ENCODE measurements around the gene TMEM37.

TMEM37 gene

GRCh38 chr2:119472749-119473148 lies 41.1 kb downstream of the TMEM37 start:
- Histone ChIP-seq H3K27me3 (ENCODE audit: control insufficient read depth, insufficient read depth, low read length) (no peaks in the 10 kb centered on the region), H3K27ac (ENCODE audit: low read length) (no peak overlapping the region), H3K4me1 (ENCODE audit: control insufficient read depth, insufficient read depth, low read length) (0 out of 2 replicates have a peak, but pooled peaks cover 1% of the 10 kb centered on the region), H3K9me3 (ENCODE audit: control insufficient read depth, insufficient read depth, low read length) (no peaks in the 10 kb centered on the region), H3K36me3 (ENCODE audit: control insufficient read depth, insufficient read depth, low read length) (no peaks in the 10 kb centered on the region), H3K4me3 (ENCODE audit: low read length) (no peak overlapping the region)
- no peak for DNase-seq (ENCODE audit: low read depth, low spot score)
- WGBS (ENCODE audit: insufficient coverage, insufficient read length): no CpG with 5 or more reads among the region's 8 CpGs

- Histone ChIP-seq H3K4me3 (ENCODE audit: low read length) (no peak overlapping the region), H3K9me3 (ENCODE audit: control insufficient read depth, insufficient read depth, low read length) (no peaks in the 10 kb centered on the region), H3K27ac (ENCODE audit: low read length) (no peak overlapping the region), H3K27me3 (ENCODE audit: control insufficient read depth, insufficient read depth, low read length) (no peaks in the 10 kb centered on the region), H3K36me3 (ENCODE audit: control insufficient read depth, insufficient read depth, low read length) (no peaks in the 10 kb centered on the region), H3K4me1 (ENCODE audit: control insufficient read depth, insufficient read depth, low read length) (0 out of 2 replicates have a peak, but pooled peaks cover 1% of the 10 kb centered on the region)
- no peak for DNase-seq (ENCODE audit: low read depth, low spot score)
- no CpG with 5 or more reads among the region's 16 CpGs for WGBS (ENCODE audit: insufficient coverage, insufficient read length)
Measured at GRCh38 chr2:119473621-119474370, 42.1 kb downstream of the TMEM37 start.

DNA sequence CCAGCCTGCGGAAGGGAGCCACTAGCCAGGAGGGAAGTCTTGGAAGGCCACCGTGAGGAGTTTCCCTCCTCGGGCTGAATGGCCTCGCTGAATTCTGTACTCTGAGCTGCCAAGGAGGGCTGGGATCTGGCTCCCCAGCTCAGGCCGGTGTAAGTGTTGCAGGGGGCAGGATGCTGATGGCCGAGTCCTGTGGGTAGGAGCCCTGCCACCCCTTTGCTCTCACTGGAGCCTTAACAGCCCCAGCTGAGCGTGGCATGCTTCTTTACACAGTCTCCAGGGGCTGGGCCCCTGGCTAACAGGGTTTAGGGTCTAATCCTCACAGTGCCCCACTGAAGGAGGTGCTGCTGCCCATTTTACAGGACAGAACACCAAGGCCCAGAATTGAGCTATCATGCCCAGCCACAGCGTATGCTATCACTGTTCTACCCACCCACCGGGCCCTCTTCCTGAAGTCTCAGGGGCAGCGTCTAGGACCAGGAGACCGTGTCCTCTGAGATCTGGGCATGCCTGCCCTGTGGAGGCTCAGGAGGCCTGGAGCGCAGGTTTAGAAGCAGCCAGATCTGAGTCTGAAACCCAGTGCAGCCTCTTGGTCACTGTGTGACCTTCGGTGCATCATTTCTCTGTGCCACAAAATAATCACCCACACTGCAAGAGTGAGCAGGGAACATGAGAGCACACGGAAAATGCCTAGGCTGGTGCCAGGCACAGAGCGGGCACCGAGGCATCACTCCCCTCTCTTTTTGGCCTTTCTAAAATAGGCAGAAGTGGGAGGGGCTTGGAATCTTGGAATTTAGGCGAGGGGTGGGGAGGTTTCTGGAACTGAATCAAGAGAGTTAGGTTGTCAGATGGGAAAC lies 42.9 kb downstream of the TMEM37 start:
- Histone ChIP-seq H3K9me3 (ENCODE audit: control insufficient read depth, insufficient read depth, low read length) (no peaks in the 10 kb centered on the region), H3K36me3 (ENCODE audit: control insufficient read depth, insufficient read depth, low read length) (no peaks in the 10 kb centered on the region), H3K4me1 (ENCODE audit: control insufficient read depth, insufficient read depth, low read length) (0 out of 2 replicates have a peak, but pooled peaks cover 1% of the 10 kb centered on the region), H3K27ac (ENCODE audit: low read length) (no peak overlapping the region), H3K27me3 (ENCODE audit: control insufficient read depth, insufficient read depth, low read length) (no peaks in the 10 kb centered on the region), H3K4me3 (ENCODE audit: low read length) (no peak overlapping the region)
- no CpG with 5 or more reads among the region's 17 CpGs for WGBS (ENCODE audit: insufficient coverage, insufficient read length)
- DNase-seq (ENCODE audit: low read depth, low spot score): no peak

- no CpG with 5 or more reads among the region's 9 CpGs for WGBS (ENCODE audit: insufficient coverage, insufficient read length)
- Histone ChIP-seq H3K4me1 (ENCODE audit: control insufficient read depth, insufficient read depth, low read length) (no peaks in the 10 kb centered on the region), H3K27ac (ENCODE audit: low read length) (no peak overlapping the region), H3K27me3 (ENCODE audit: control insufficient read depth, insufficient read depth, low read length) (no peaks in the 10 kb centered on the region), H3K4me3 (ENCODE audit: low read length) (no peak overlapping the region), H3K9me3 (ENCODE audit: control insufficient read depth, insufficient read depth, low read length) (no peaks in the 10 kb centered on the region), H3K36me3 (ENCODE audit: control insufficient read depth, insufficient read depth, low read length) (no peaks in the 10 kb centered on the region)
- no peak for DNase-seq (ENCODE audit: low read depth, low spot score)
Measured at GRCh38 chr2:119475225-119475856, 43.7 kb downstream of the TMEM37 start.

- H3K9me3 ChIP-seq (ENCODE audit: control insufficient read depth, insufficient read depth, low read length): no peaks in the 10 kb centered on the region
- no CpG with 5 or more reads among the region's 6 CpGs for WGBS (ENCODE audit: insufficient coverage, insufficient read length)
- no peaks in the 10 kb centered on the region for H3K36me3 ChIP-seq (ENCODE audit: control insufficient read depth, insufficient read depth, low read length)
- no peak for DNase-seq (ENCODE audit: low read depth, low spot score)
- H3K27me3 ChIP-seq (ENCODE audit: control insufficient read depth, insufficient read depth, low read length): no peaks in the 10 kb centered on the region
- H3K4me1 ChIP-seq (ENCODE audit: control insufficient read depth, insufficient read depth, low read length): no peaks in the 10 kb centered on the region
- H3K27ac ChIP-seq (ENCODE audit: low read length): no peak overlapping the region
- no peak overlapping the region for H3K4me3 ChIP-seq (ENCODE audit: low read length)
Measured at GRCh38 chr2:119475857-119476244, 44.2 kb downstream of the TMEM37 start.

DNA sequence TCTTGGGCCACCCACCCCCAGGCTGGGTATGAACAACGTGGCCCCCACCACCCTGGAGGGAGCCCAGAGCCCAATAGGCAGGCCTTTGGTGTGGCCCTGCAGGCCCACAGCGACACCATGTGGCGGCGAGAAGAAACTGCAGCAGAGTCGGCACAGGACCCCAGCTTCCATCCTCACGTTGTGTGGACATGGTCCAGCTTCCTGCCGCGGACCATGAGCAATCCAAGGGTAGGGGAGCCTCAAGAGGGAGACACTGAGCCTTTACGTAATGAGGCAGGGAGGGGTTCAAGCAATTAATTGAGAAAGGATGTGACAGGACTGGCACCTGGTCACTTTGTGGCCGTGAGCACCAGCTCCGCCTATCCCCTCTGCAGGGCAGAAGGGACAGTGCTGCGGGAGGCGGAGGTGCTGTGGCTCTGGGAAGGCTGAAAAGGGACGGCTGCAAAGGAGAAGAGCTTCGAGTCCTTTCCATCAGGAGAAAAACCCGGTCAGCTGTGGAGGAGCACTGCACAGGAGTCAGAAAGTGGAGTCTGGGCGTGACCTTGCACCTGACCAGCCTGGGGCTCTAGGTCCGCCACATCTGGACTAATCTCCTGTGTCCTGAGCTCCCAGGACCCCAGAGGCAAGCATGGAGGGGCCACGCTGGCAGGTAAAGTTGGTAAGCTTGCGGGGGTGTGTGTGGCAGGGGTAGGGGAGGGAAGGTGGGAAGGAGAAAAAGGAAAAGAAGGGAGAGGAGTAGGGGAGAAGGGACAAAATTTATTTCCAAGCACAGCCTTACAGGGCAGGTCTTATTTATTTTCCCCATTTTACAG lies 44.9 kb downstream of the TMEM37 start:
- Histone ChIP-seq H3K27ac (ENCODE audit: low read length) (no peak overlapping the region), H3K9me3 (ENCODE audit: control insufficient read depth, insufficient read depth, low read length) (no peaks in the 10 kb centered on the region), H3K4me1 (ENCODE audit: control insufficient read depth, insufficient read depth, low read length) (no peaks in the 10 kb centered on the region), H3K4me3 (ENCODE audit: low read length) (no peak overlapping the region), H3K36me3 (ENCODE audit: control insufficient read depth, insufficient read depth, low read length) (no peaks in the 10 kb centered on the region), H3K27me3 (ENCODE audit: control insufficient read depth, insufficient read depth, low read length) (no peaks in the 10 kb centered on the region)
- peak; percentile 74 for DNase-seq (ENCODE audit: low read depth, low spot score)
- no CpG with 5 or more reads among the region's 20 CpGs for WGBS (ENCODE audit: insufficient coverage, insufficient read length)

DNA sequence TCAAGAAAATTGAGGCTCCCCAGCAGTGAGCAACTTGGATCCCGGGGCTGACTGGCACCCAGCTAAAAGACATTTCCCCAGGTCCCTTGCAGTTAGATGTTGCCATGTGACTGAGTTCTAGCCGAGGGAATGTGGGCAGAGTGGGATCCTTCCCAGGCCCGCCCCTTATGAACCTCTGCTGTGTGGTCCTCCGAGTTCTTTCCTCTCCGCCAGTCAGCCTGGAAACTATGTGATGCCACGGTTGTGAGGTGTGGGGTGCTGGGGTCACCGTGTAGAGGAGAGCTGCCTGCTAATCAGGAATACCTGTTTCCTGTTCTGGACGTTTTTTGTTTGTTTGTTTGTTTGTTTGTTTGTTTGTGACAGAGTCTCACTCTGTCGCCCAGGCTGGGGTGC lies 45.5 kb downstream of the TMEM37 start:
- Histone ChIP-seq H3K9me3 (ENCODE audit: control insufficient read depth, insufficient read depth, low read length) (no peaks in the 10 kb centered on the region), H3K27me3 (ENCODE audit: control insufficient read depth, insufficient read depth, low read length) (no peaks in the 10 kb centered on the region), H3K4me3 (ENCODE audit: low read length) (no peak overlapping the region), H3K36me3 (ENCODE audit: control insufficient read depth, insufficient read depth, low read length) (no peaks in the 10 kb centered on the region), H3K27ac (ENCODE audit: low read length) (no peak overlapping the region), H3K4me1 (ENCODE audit: control insufficient read depth, insufficient read depth, low read length) (no peaks in the 10 kb centered on the region)
- no peak for DNase-seq (ENCODE audit: low read depth, low spot score)
- no CpG with 5 or more reads among the region's 9 CpGs for WGBS (ENCODE audit: insufficient coverage, insufficient read length)

- WGBS (ENCODE audit: insufficient coverage, insufficient read length): no CpG with 5 or more reads among the region's 12 CpGs
- H3K9me3 ChIP-seq (ENCODE audit: control insufficient read depth, insufficient read depth, low read length): no peaks in the 10 kb centered on the region
- no peaks in the 10 kb centered on the region; the same call in 1 of the 2 replicates for H3K4me1 ChIP-seq (ENCODE audit: control insufficient read depth, insufficient read depth, low read length)
- no peak for DNase-seq (ENCODE audit: low read depth, low spot score)
- H3K36me3 ChIP-seq (ENCODE audit: control insufficient read depth, insufficient read depth, low read length): no peaks in the 10 kb centered on the region
- no peak overlapping the region for H3K4me3 ChIP-seq (ENCODE audit: low read length)
- H3K27me3 ChIP-seq (ENCODE audit: control insufficient read depth, insufficient read depth, low read length): no peaks in the 10 kb centered on the region
- no peak overlapping the region for H3K27ac ChIP-seq (ENCODE audit: low read length)
Measured at GRCh38 chr2:119478188-119478977, 46.7 kb downstream of the TMEM37 start.

GRCh38 chr2:119478978-119479295 lies 47.3 kb downstream of the TMEM37 start:
- Histone ChIP-seq H3K27ac (ENCODE audit: low read length) (no peak overlapping the region), H3K4me3 (ENCODE audit: low read length) (no peak overlapping the region), H3K36me3 (ENCODE audit: control insufficient read depth, insufficient read depth, low read length) (no peaks in the 10 kb centered on the region), H3K4me1 (ENCODE audit: control insufficient read depth, insufficient read depth, low read length) (no peaks in the 10 kb centered on the region; the same call in 1 of the 2 replicates), H3K9me3 (ENCODE audit: control insufficient read depth, insufficient read depth, low read length) (no peaks in the 10 kb centered on the region), H3K27me3 (ENCODE audit: control insufficient read depth, insufficient read depth, low read length) (no peaks in the 10 kb centered on the region)
- no CpG with 5 or more reads among the region's 3 CpGs for WGBS (ENCODE audit: insufficient coverage, insufficient read length)
- no peak for DNase-seq (ENCODE audit: low read depth, low spot score)

All from iPS DF 6.9 (cell line).